ENCODE measurements around the gene NSUN7. TPM values are rescaled to one million over a fixed set of nuclear protein-coding genes. Genes with fewer than 3 reads are reported as not detected.

Gene NSUN7
- total RNA-seq, 1 donor from 2014 or later: 1.6 TPM

DNA sequence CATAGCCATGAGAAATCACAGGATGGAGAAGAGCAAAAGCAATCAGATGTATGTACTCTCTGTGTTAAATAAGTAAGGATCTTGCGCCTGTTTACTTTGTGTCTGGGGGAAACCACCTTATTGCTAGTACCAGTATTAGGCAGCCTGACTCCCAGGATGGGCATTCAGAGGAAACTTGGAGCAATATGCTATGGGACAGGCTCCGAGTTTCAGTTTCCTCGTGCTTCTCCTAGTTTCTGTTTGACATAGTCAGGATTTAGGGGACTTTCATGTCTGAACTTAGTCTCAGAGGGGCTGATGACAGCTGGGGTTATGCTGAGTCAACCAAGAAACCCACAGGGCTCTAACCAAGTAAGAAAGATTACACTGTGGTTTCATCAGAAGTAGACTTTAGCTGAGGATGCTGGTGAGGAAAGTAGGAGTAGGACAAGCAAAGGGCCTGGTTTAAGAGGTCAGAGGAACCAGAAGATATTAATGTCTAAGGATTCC is 13.5 kb downstream of the NSUN7 start:
- no peak for DNase-seq (ENCODE audit: extremely low spot score, unreplicated experiment)
- Mint-ChIP-seq H3K9me3 (ENCODE audit: unreplicated experiment) (no peaks in the 10 kb centered on the region), H3K4me1 (ENCODE audit: unreplicated experiment) (peaks cover 3% of the 10 kb centered on the region), H3K27ac (ENCODE audit: unreplicated experiment) (peak overlapping the region; percentile 19), H3K36me3 (ENCODE audit: unreplicated experiment) (no peaks in the 10 kb centered on the region), H3K27me3 (ENCODE audit: unreplicated experiment) (no peaks in the 10 kb centered on the region), H3K4me3 (ENCODE audit: unreplicated experiment) (no peak overlapping the region)
- TF ChIP-seq, protein P1, sequence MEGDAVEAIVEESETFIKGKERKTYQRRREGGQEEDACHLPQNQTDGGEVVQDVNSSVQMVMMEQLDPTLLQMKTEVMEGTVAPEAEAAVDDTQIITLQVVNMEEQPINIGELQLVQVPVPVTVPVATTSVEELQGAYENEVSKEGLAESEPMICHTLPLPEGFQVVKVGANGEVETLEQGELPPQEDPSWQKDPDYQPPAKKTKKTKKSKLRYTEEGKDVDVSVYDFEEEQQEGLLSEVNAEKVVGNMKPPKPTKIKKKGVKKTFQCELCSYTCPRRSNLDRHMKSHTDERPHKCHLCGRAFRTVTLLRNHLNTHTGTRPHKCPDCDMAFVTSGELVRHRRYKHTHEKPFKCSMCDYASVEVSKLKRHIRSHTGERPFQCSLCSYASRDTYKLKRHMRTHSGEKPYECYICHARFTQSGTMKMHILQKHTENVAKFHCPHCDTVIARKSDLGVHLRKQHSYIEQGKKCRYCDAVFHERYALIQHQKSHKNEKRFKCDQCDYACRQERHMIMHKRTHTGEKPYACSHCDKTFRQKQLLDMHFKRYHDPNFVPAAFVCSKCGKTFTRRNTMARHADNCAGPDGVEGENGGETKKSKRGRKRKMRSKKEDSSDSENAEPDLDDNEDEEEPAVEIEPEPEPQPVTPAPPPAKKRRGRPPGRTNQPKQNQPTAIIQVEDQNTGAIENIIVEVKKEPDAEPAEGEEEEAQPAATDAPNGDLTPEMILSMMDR (IDR thresholded peaks at IDR 0.05): no peak

DNA sequence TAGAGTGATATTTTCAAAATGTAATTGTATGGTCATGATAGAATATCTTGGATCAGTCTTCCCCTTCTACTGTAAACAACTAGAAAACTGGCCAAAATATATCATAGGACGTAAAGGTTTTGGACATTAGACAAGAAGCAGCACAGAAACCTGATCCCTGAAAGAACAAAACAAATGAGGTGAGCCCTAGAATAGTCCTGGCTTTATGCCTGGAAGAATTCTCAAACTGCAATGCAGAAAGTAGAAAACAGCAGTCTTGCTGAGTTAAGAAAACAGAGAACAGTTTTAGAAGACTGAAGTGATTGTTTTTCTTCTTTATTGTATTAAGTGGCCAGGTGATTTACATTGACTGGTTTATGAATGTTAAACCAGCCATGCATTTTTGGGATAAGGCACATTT is 19.5 kb downstream of the NSUN7 start:
- Mint-ChIP-seq H3K4me1 (ENCODE audit: unreplicated experiment) (no peaks in the 10 kb centered on the region), H3K27ac (ENCODE audit: unreplicated experiment) (no peak overlapping the region), H3K4me3 (ENCODE audit: unreplicated experiment) (no peak overlapping the region), H3K36me3 (ENCODE audit: unreplicated experiment) (no peaks in the 10 kb centered on the region), H3K27me3 (ENCODE audit: unreplicated experiment) (no peaks in the 10 kb centered on the region), H3K9me3 (ENCODE audit: unreplicated experiment) (no peaks in the 10 kb centered on the region)
- no peak for DNase-seq (ENCODE audit: extremely low spot score, unreplicated experiment)
- TF ChIP-seq, protein P1 (IDR thresholded peaks at IDR 0.05): no peak

DNA sequence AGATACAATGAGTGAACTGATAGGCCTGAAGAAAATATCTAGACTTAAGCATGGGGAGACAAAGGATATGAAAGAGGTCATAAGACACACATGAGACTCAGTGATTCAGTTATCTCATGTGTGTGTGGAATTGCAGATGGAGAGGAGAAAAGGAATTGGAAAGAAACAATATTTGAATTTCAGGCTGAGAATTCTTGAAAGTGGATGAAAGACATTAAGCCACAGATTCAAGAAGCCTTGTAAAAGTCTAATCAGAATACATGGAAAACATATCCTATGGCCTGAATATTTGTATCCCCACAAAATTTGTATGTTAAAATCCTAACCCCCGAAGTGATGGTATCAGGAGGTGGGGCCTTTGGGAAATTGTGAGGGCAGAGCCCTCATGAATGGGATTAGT is 28.3 kb downstream of the NSUN7 start:
- TF ChIP-seq, protein P1 (IDR thresholded peaks at IDR 0.05): no peak
- no peaks in the 10 kb centered on the region for H3K27me3 Mint-ChIP-seq (ENCODE audit: unreplicated experiment)

DNA sequence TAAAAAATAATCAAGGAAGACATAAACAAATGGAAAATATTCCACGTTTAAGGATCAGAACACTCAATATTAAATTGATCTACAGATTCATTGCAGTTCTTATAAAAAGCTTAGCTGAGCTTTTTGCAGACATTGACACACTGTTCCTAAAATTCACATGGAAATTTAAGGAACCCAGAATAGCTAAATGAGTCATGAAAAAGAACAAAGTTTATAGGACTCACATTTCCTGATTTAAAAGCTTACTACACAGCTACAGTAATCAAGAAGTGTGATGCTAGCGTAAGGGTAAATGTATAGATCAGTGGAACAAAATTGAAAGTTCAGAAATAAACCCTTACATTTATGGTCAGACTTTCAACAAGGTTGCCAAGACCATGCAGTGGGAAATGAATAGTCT is 33.1 kb downstream of the NSUN7 start:
- Mint-ChIP-seq H3K27me3 (ENCODE audit: unreplicated experiment) (no peaks in the 10 kb centered on the region), H3K4me1 (ENCODE audit: unreplicated experiment) (no peaks in the 10 kb centered on the region), H3K9me3 (ENCODE audit: unreplicated experiment) (peaks cover 7% of the 10 kb centered on the region), H3K27ac (ENCODE audit: unreplicated experiment) (no peak overlapping the region), H3K4me3 (ENCODE audit: unreplicated experiment) (no peak overlapping the region), H3K36me3 (ENCODE audit: unreplicated experiment) (peaks cover 4% of the 10 kb centered on the region)
- no peak for DNase-seq (ENCODE audit: extremely low spot score, unreplicated experiment)
- TF ChIP-seq, protein P1 (IDR thresholded peaks at IDR 0.05): no peak

More for the DNA sequence above, 28.3 kb downstream of the NSUN7 start:
- Mint-ChIP-seq H3K9me3 (ENCODE audit: unreplicated experiment) (peaks cover 7% of the 10 kb centered on the region), H3K4me1 (ENCODE audit: unreplicated experiment) (no peaks in the 10 kb centered on the region), H3K27ac (ENCODE audit: unreplicated experiment) (no peak overlapping the region), H3K36me3 (ENCODE audit: unreplicated experiment) (peaks cover 7% of the 10 kb centered on the region), H3K4me3 (ENCODE audit: unreplicated experiment) (no peak overlapping the region)
- DNase-seq (ENCODE audit: extremely low spot score, unreplicated experiment): no peak

DNA sequence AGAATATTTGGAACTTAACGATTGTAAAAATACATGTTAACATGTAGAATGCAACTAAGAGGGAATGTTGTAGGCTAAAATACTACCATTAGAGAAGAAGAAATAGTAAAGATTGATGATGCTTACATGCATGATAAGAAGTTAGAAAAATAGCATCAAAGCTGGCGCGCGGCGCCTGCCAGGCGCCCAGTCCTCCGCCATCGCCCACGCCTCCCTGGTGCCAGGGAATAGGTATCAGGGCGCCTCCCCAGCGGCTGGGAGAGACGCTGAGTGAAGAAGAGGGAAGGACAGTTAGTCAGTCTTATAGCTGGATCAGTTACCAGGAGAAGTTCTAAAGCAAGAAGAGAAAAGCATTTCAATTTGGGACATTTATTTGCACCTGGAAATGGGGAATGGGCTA is 36.0 kb downstream of the NSUN7 start:
- DNase-seq (ENCODE audit: extremely low spot score, unreplicated experiment): no peak
- Mint-ChIP-seq H3K27ac (ENCODE audit: unreplicated experiment) (no peak overlapping the region), H3K4me1 (ENCODE audit: unreplicated experiment) (no peaks in the 10 kb centered on the region), H3K4me3 (ENCODE audit: unreplicated experiment) (no peak overlapping the region), H3K36me3 (ENCODE audit: unreplicated experiment) (no peaks in the 10 kb centered on the region), H3K9me3 (ENCODE audit: unreplicated experiment) (peaks cover 5% of the 10 kb centered on the region), H3K27me3 (ENCODE audit: unreplicated experiment) (peaks cover 10% of the 10 kb centered on the region)
- TF ChIP-seq, protein P1 (IDR thresholded peaks at IDR 0.05): no peak
